HepG2 (cell line): ENCODE results near the gene MBD3L5. TPM values are rescaled to one million over a fixed set of nuclear protein-coding genes. Genes with fewer than 3 reads are reported as not detected.

Experiments
- ARHGAP35 ChIP-seq: sonication (generic); formaldehyde crosslinking; IDR thresholded peaks from 2 replicates; pipeline ENCODE4 v1.9.0; 2022; ENCODE audit warnings: mild to moderate bottlenecking, inconsistent platforms, moderate library complexity, missing genetic modification reagents, borderline replicate concordance
- BRCA1 ChIP-seq: sonication (generic); formaldehyde crosslinking; IDR thresholded peaks from 2 replicates; pipeline ENCODE4 v1.4.0; 2020; ENCODE audit warnings: missing genetic modification reagents
- FOXA1 ChIP-seq, 2 experiments: fragments of 450-650 bp in 1 of 2; sonication (generic) in 1 of 2; formaldehyde crosslinking in 1 of 2; IDR thresholded peaks; 2 replicates each; pipeline versions ENCODE4 v1.4.0 to v1.6.1; 2016 to 2020; ENCODE audit warnings: missing genetic modification reagents in 1 of 2
- HHEX ChIP-seq: IDR thresholded peaks from 2 replicates; pipeline ENCODE4 v1.6.1; 2016; ENCODE audit warnings: control low read depth
- HNF4G ChIP-seq, 2 experiments: sonication (generic) in 1 of 2; formaldehyde crosslinking in 1 of 2; IDR thresholded peaks; 2 replicates each; pipeline versions ENCODE4 v1.4.0 to v1.6.1; 2011 to 2020; ENCODE audit warnings: borderline replicate concordance in 2 of 2, low read depth in 2 of 2, mild to moderate bottlenecking in 2 of 2, low read length in 1 of 2, missing genetic modification reagents in 1 of 2, moderate library complexity in 1 of 2
- HNRNPUL1 ChIP-seq: fragments of 200-400 bp; formaldehyde crosslinking; IDR thresholded peaks from 2 replicates; pipeline ENCODE4 v1.6.1; 2017; ENCODE audit warnings: low read depth, mild to moderate bottlenecking, low read length, moderate library complexity
- IRF2 ChIP-seq: IDR thresholded peaks from 2 replicates; pipeline ENCODE4 v1.6.1; 2018; ENCODE audit warnings: missing genetic modification reagents, missing compliant biosample characterization
- KDM5A ChIP-seq: fragments of 200-600 bp; sonication (generic); IDR thresholded peaks from 2 replicates; pipeline ENCODE4 v1.7.0; 2018; ENCODE audit warnings: antibody characterized with exemption, mild to moderate bottlenecking, low read length, borderline replicate concordance
- MEIS2 ChIP-seq: sonication (generic); formaldehyde crosslinking; IDR thresholded peaks from 2 replicates; pipeline ENCODE4 v1.9.0; 2021; ENCODE audit warnings: mild to moderate bottlenecking, missing genetic modification reagents
- NFE2L2 ChIP-seq: fragments of 150-350 bp; IDR thresholded peaks from 2 replicates; pipeline ENCODE4 v1.6.1; 2014; ENCODE audit warnings: low read length
- NRL ChIP-seq: sonication (generic); formaldehyde crosslinking; IDR thresholded peaks from 2 replicates; pipeline ENCODE4 v1.5.0; 2020; ENCODE audit warnings: missing genetic modification reagents, mild to moderate bottlenecking, moderate library complexity, borderline replicate concordance
- RARG ChIP-seq: sonication (generic); formaldehyde crosslinking; IDR thresholded peaks from 2 replicates; pipeline ENCODE4 v1.4.0; 2020; ENCODE audit warnings: low read depth, mild to moderate bottlenecking, missing genetic modification reagents
- RBM39 ChIP-seq: fragments of 200-400 bp; formaldehyde crosslinking; IDR thresholded peaks from one replicate; pipeline ENCODE4 v1.6.1; 2018; ENCODE audit warnings: antibody characterized with exemption, mild to moderate bottlenecking, low read depth, low read length; ENCODE audit not compliant: poor library complexity, severe bottlenecking
- REPIN1 ChIP-seq: sonication (generic); formaldehyde crosslinking; IDR thresholded peaks from 2 replicates; pipeline ENCODE4 v1.8.0; 2022; ENCODE audit warnings: missing genetic modification reagents, low read depth, mild to moderate bottlenecking, borderline replicate concordance
- TOPORS ChIP-seq: sonication (generic); formaldehyde crosslinking; IDR thresholded peaks from 2 replicates; pipeline ENCODE4 v1.8.0; 2023; ENCODE audit warnings: mild to moderate bottlenecking, missing genetic modification reagents
- ZFP37 ChIP-seq: sonication (generic); formaldehyde crosslinking; IDR thresholded peaks from 2 replicates; pipeline ENCODE4 v1.4.0; 2020; ENCODE audit warnings: missing genetic modification reagents, borderline replicate concordance
- ZNF143 ChIP-seq: sonication (generic); formaldehyde crosslinking; IDR thresholded peaks from 2 replicates; pipeline ENCODE4 v1.4.0; 2020; ENCODE audit warnings: missing genetic modification reagents
- ZNF34 ChIP-seq: sonication (generic); formaldehyde crosslinking; IDR thresholded peaks from 2 replicates; pipeline ENCODE4 v1.4.0; 2020; ENCODE audit warnings: mild to moderate bottlenecking, missing genetic modification reagents, borderline replicate concordance
- ZNF431 ChIP-seq: sonication (generic); formaldehyde crosslinking; IDR thresholded peaks from 2 replicates; pipeline ENCODE4 v1.9.0; 2022; ENCODE audit warnings: missing genetic modification reagents, low read depth, mild to moderate bottlenecking, borderline replicate concordance
- ZNF776 ChIP-seq: sonication (generic); formaldehyde crosslinking; IDR thresholded peaks from 2 replicates; pipeline ENCODE4 v1.4.0; 2020; ENCODE audit warnings: mild to moderate bottlenecking, missing genetic modification reagents
- ZNF839 ChIP-seq: sonication (generic); formaldehyde crosslinking; IDR thresholded peaks from 2 replicates; pipeline ENCODE4 v1.4.0; 2020; ENCODE audit warnings: missing genetic modification reagents, mild to moderate bottlenecking, borderline replicate concordance
- polyA plus RNA-seq, 8 experiments: library from polyadenylated mRNA; depleted of rRNA in 3 of 8; stranded (reverse) in 7 of 8; unstranded in 1 of 8; fragments of >200 nt; fragmentation: Illumina TruSeq in 4 of 8; extraction: Trizol in 4 of 8; gene quantifications; 2 replicates each; pipeline versions ENCODE4 v1.2.1 to v1.2.3, GENCODE V29; 2011 to 2016; ENCODE audit warnings: low read depth in 4 of 8, missing spikeins in 1 of 8, mixed read lengths in 1 of 8; ENCODE audit not compliant: insufficient read depth in 1 of 8
- total RNA-seq, 5 experiments: library from RNA; depleted of rRNA; stranded (reverse); fragments of >200 nt; fragmentation: Illumina TruSeq; extraction: Trizol; gene quantifications; 2 replicates each; pipeline ENCODE4 v1.2.3, GENCODE V29; 2016; ENCODE audit warnings: low read depth in 1 of 5
- TF ChIP-seq, protein P1 (sequence below): sonication (generic); formaldehyde crosslinking; IDR thresholded peaks from 2 replicates; pipeline ENCODE4 v1.8.0; 2022; ENCODE audit warnings: missing genetic modification reagents, mild to moderate bottlenecking, inconsistent platforms, borderline replicate concordance
- TF ChIP-seq, protein P2 (sequence below): sonication (generic); formaldehyde crosslinking; IDR thresholded peaks from 2 replicates; pipeline ENCODE4 v1.5.1; 2020; ENCODE audit warnings: missing genetic modification reagents, mild to moderate bottlenecking, borderline replicate concordance
- TF ChIP-seq, protein P3 (sequence below): sonication (generic); formaldehyde crosslinking; IDR thresholded peaks from 2 replicates; pipeline ENCODE4 v1.4.0; 2020; ENCODE audit warnings: missing genetic modification reagents

Gene MBD3L5
- total and polyA plus RNA-seq, 2 of the 13 experiments (the other 11 are each of a cell fraction or from before 2014, with no cell fraction given), result not detected

DNA sequence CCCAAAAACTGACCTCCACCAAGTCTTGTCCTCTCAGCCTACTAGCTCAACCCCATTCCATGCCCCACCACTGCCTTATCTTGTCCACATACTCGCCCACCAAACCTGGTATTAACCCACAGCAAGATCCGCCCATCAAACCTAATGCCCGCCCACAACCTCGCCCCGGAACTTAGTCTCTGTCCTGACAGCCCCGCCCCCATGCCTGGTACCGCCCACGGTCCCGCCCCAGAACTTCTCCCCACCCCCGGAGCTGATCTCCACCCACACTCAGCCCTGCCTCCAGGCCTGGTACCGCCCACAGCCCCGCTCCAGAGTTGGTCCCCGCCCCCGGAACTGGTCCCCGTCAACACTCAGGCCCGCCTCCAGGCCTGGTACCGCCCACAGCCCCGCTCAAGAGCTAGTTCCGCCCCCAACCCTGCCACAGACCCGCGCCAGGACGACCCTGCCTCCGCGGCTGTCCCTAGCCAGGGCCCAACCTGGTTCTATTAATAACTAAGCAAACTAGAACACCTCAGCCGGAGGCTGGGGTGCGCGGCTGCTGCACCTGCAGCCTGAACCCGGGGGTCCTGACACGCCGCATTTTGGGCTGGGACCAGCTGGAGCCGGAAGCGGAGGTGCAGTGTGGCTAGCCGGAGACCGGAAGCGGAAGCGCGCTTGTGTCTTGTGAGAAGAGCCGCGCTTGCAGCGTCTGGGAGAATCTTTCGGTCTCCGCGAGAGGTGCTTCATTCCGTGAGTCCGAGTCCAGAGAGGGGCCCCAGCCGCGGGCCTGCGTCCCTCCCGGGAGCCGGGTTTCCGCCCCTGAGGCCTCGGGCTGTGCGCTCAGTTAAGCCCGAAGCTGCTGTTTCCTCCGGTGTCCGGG lies 38.9 kb downstream of the MBD3L5 start, which contains the start of gene ZNF557 (continued):
- TF ChIP-seq RBM39 (peak; percentile 63), KDM5A (peak; percentile 86), ZFP37 (CRISPR knock-in tag) (0 out of 2 replicates have a peak, but pooled peaks have one; percentile 57), ZNF431 (CRISPR knock-in tag) (no peak), HNRNPUL1 (no peak), REPIN1 (CRISPR knock-in tag) (no peak), ZNF839 (CRISPR knock-in tag) (peak; percentile 42), BRCA1 (CRISPR knock-in tag) (0 out of 2 replicates have a peak, but pooled peaks have one; percentile 52), HNF4G (IDR thresholded peaks at IDR 0.05; ENCODE audit: borderline replicate concordance, low read depth, low read length) (no peak), HNF4G (CRISPR knock-in tag; IDR thresholded peaks at IDR 0.05; ENCODE audit: borderline replicate concordance, low read depth) (no peak), TOPORS (no peak), HHEX (CRISPR knock-in tag) (no peak), ZNF34 (CRISPR knock-in tag) (no peak), MEIS2 (CRISPR knock-in tag) (peak; percentile 27), RARG (CRISPR knock-in tag) (no peak), IRF2 (CRISPR knock-in tag) (peak; percentile 71), ZNF143 (CRISPR knock-in tag) (peak; percentile 38; the same call in 1 of the 2 replicates), FOXA1 (IDR thresholded peaks at IDR 0.05) (no peak), FOXA1 (CRISPR knock-in tag; IDR thresholded peaks at IDR 0.05) (no peak), NFE2L2 (no peak), ZNF776 (CRISPR knock-in tag) (peak; percentile 57), ARHGAP35 (no peak; the same call in 1 of the 2 replicates), NRL (CRISPR knock-in tag) (peak; percentile 33; the same call in 1 of the 2 replicates)
- TF ChIP-seq, protein P1, sequence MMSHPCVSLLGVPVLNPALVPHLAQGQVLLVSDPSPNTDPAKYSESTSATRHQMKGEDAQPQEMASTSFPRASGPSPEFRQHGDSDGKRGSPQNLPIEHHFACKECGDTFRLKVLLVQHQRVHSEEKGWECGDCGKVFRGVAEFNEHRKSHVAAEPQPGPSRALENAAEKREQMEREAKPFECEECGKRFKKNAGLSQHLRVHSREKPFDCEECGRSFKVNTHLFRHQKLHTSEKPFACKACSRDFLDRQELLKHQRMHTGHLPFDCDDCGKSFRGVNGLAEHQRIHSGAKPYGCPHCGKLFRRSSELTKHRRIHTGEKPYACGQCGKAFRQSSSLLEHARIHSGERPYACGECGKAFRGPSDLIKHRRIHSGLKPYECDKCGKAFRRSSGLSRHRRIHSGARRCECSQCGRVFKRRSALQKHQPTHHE, result peak; percentile 27; the same call in 1 of the 2 replicates
- TF ChIP-seq, protein P2, sequence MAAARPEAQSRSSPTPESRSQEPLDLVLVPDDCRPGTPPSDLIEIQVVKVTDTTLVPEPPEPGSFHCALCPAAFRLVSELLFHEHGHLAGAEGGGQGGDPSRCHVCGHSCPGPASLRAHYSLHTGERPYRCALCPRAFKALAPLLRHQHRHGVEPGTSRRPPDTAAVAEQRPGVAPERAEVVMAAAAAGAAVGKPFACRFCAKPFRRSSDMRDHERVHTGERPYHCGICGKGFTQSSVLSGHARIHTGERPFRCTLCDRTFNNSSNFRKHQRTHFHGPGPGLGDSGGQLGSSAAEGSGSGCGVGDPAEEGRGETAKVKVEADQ, result no peak
- TF ChIP-seq, protein P3, sequence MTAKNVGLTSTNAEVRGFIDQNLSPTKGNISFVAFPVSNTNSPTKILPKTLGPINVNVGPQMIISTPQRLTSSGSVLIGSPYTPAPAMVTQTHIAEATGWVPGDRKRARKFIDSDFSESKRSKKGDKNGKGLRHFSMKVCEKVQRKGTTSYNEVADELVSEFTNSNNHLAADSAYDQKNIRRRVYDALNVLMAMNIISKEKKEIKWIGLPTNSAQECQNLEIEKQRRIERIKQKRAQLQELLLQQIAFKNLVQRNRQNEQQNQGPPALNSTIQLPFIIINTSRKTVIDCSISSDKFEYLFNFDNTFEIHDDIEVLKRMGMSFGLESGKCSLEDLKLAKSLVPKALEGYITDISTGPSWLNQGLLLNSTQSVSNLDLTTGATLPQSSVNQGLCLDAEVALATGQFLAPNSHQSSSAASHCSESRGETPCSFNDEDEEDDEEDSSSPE (CRISPR knock-in tag), result no peak
